Coronary artery (tissue), 2 donors: ENCODE measurements around the gene WDR53.
"Not testable (repeated sequence)": the region's sequence is repeated elsewhere in the genome, so short reads cannot be mapped to it uniquely, and the experiment has no call there.

Experiments used
- DNase-seq: peaks from one replicate; pipeline ENCODE4 v3.0.0-alpha.2; 2017; ENCODE audit warnings: low spot score
- H3K27ac ChIP-seq, 2 donors: fragments of 200-600 bp; sonication (generic); one replicate each; pipeline ENCODE4 v1.5.1; 2016 to 2019
- H3K4me3 ChIP-seq: fragments of 200-600 bp; sonication (generic); 2 replicates; pipeline ENCODE4 v1.5.1; 2016; ENCODE audit warnings: mild to moderate bottlenecking, moderate library complexity
- TF ChIP-seq, protein P1 (sequence below): fragments of 200-600 bp; sonication (generic); IDR thresholded peaks from one replicate; pipeline ENCODE4 v1.5.1; 2019; ENCODE audit warnings: antibody characterized with exemption

WDR53 gene

DNA sequence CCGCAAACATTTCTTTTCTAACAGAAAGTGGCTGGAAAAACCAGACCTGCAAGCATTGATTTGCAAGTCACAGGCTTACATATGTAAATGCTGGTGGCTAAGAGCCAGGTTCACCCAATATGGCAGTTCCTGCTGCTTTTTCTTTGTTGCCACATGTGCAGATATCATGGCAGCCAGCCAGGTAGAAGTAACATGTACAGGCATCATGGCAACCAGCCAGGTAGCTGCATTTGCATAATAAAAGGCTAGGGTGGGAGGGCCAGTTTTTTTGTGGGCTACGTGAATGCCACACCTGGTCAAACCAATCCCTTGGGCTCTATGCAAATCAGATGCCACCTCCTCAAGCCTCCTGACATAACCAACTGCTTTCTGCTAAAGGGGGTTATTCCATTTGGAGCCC, 50.4 kb downstream of the WDR53 start:
- TF ChIP-seq, protein P1, sequence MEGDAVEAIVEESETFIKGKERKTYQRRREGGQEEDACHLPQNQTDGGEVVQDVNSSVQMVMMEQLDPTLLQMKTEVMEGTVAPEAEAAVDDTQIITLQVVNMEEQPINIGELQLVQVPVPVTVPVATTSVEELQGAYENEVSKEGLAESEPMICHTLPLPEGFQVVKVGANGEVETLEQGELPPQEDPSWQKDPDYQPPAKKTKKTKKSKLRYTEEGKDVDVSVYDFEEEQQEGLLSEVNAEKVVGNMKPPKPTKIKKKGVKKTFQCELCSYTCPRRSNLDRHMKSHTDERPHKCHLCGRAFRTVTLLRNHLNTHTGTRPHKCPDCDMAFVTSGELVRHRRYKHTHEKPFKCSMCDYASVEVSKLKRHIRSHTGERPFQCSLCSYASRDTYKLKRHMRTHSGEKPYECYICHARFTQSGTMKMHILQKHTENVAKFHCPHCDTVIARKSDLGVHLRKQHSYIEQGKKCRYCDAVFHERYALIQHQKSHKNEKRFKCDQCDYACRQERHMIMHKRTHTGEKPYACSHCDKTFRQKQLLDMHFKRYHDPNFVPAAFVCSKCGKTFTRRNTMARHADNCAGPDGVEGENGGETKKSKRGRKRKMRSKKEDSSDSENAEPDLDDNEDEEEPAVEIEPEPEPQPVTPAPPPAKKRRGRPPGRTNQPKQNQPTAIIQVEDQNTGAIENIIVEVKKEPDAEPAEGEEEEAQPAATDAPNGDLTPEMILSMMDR = no peak
- Histone ChIP-seq H3K27ac (no peak overlapping the region), H3K4me3 (no peak overlapping the region)
- DNase-seq = no peak

GRCh38 chr3:196517162-196517800, 51.1 kb downstream of the WDR53 start:
- H3K27ac ChIP-seq = no peak overlapping the region
- TF ChIP-seq, protein P1 = no peak
- H3K4me3 ChIP-seq = no peak overlapping the region
- DNase-seq = no peak

DNA sequence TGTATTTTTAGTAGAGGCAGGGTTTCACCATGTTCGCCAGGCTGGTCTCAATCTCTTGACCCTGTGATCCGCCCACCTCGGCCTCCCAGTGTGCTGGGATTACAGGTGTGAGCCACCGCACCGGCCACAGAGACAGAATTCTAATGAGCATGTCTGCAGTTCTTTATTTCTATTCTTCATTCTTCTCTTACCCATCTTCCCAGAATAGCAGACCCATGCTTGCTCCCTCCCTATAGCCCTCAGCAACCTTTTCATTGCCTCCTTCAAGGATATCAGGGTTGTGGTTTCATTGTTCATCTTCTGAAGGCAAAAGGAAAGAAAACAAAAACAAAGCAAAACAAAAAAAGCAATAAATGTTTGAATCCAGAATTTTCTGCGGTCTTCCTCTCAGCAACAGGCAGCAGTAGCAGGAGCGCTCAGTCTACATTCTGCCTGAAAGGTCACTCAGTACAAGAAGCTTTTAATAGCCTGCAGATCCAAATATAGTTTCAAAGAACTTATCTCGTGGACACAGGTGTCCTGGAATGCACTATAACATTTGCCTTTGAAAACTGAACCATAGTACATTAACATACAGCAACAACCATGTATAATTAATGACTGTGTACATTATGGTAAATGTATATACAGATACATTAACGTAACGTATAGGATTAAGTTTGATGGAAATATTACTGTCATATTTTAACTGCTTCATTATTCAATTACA, 53.3 kb downstream of the WDR53 start, which contains the start of gene SMCO1:
TSS of gene SMCO1 (minus strand) at position 434 of the 709 bp plus-strand sequence. CDS start at position 297, 137 bp downstream.
- Histone ChIP-seq H3K27ac (no peak within 1 kb of the TSS), H3K4me3 (no peak within 1 kb of the TSS)
- no peak for DNase-seq

GRCh38 chr3:196514350-196514716, 54.0 kb downstream of the WDR53 start:
- TF ChIP-seq, protein P1 = no peak
- no peak overlapping the region for H3K27ac ChIP-seq
- H3K4me3 ChIP-seq = no peak overlapping the region
- no peak for DNase-seq

More for the DNA sequence above, 53.3 kb downstream of the WDR53 start, which contains the start of gene SMCO1:
- TF ChIP-seq, protein P1 = no peak

- no peak for DNase-seq
- TF ChIP-seq, protein P1 = no peak
- Histone ChIP-seq H3K4me3 (no peak overlapping the region), H3K27ac (no peak overlapping the region)
Observed at GRCh38 chr3:196513697-196514349, 54.5 kb downstream of the WDR53 start.

DNA sequence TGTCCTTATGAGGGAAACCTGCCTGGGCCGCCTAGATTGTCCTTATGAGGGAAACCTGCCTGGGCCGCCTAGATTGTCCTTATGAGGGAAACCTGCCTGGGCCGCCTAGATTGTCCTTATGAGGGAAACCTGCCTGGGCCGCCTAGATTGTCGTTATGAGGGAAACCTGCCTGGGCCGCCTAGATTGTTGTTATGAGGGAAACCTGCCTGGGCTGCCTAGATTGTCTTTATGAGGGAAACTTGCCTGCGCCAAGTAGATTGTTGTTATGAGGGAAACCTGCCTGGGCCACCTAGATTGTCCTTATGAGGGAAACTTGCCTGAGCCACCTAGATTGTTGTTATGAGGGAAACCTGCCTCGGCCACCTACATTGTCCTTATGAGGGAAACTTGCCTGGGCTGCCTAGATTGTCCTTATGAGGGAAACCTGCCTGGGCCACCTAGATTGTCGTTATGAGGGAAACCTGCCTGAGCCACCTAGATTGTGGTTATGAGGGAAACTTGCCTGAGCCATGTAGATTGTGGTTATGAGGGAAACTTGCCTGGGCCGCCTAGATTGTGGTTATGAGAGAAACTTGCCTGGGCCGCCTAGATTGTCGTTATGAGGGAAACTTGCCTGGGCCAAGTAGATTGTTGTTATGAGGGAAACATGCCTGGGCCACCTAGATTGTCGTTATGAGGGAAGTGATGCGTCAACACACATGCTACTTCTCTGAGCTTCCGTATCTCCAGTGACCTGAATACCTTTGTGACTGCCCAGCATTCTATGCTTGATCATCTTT, 56.5 kb downstream of the WDR53 start:
- not testable (repeated sequence) for H3K4me3 ChIP-seq, DNase-seq, H3K27ac ChIP-seq

GRCh38 chr3:196511108-196511507, 57.2 kb downstream of the WDR53 start:
- H3K4me3 ChIP-seq, H3K27ac ChIP-seq, DNase-seq: not testable (repeated sequence)
